Measurements from ENCODE around the gene CDHR5. TPM values are rescaled to one million over a fixed set of nuclear protein-coding genes. Genes with fewer than 3 reads are reported as not detected.

The CDHR5 gene
- total RNA-seq, 1 donor from 2014 or later: not detected

DNA sequence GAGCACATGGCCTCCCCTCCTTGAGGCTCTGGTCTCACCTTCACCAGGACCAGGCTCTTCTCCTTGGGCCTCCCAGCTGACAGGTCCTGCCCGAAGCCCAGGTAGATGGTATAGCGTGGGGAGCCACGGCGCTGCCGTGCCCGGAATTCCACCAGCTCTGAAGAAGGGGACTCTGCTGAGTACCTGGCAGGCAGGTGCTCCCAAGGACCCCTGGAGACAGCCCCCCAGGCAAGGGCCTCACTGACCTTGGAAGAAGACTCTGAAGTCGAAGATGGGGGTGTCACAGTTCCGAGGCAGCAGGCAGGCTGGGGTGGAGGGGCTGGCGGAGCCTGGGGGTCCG is 11.8 kb downstream of the CDHR5 start:
- peaks cover 10% of the 10 kb centered on the region for H3K9me3 Mint-ChIP-seq (ENCODE audit: unreplicated experiment)
- no peak for DNase-seq
- no peak overlapping the region for H3K4me3 Mint-ChIP-seq (ENCODE audit: unreplicated experiment)
- H3K4me1 Mint-ChIP-seq (ENCODE audit: low read depth, unreplicated experiment): peaks cover 9% of the 10 kb centered on the region
- H3K27ac Mint-ChIP-seq (ENCODE audit: unreplicated experiment): peak overlapping the region; percentile 28
- no peaks in the 10 kb centered on the region for H3K36me3 Mint-ChIP-seq (ENCODE audit: unreplicated experiment)
- no peak for TF ChIP-seq CTCF (IDR thresholded peaks at IDR 0.05; ENCODE audit: partially characterized antibody, unreplicated experiment)
- H3K27me3 Mint-ChIP-seq (ENCODE audit: unreplicated experiment): peaks cover 8% of the 10 kb centered on the region

GRCh38 chr11:612201-612960 is 12.4 kb downstream of the CDHR5 start:
- H3K27me3 Mint-ChIP-seq (ENCODE audit: unreplicated experiment): peaks cover 8% of the 10 kb centered on the region
- peak overlapping the region; percentile 57 for H3K4me3 Mint-ChIP-seq (ENCODE audit: unreplicated experiment)
- no peaks in the 10 kb centered on the region for H3K36me3 Mint-ChIP-seq (ENCODE audit: unreplicated experiment)
- H3K9me3 Mint-ChIP-seq (ENCODE audit: unreplicated experiment): peaks cover 10% of the 10 kb centered on the region
- H3K27ac Mint-ChIP-seq (ENCODE audit: unreplicated experiment): peak overlapping the region; percentile 84
- H3K4me1 Mint-ChIP-seq (ENCODE audit: low read depth, unreplicated experiment): peaks cover 9% of the 10 kb centered on the region
- TF ChIP-seq CTCF (IDR thresholded peaks at IDR 0.05; ENCODE audit: partially characterized antibody, unreplicated experiment): peak; percentile 39
- peak; percentile 63 for DNase-seq

- Mint-ChIP-seq H3K27me3 (ENCODE audit: unreplicated experiment) (peaks cover 8% of the 10 kb centered on the region), H3K9me3 (ENCODE audit: unreplicated experiment) (peaks cover 15% of the 10 kb centered on the region), H3K27ac (ENCODE audit: unreplicated experiment) (no peak overlapping the region), H3K4me1 (ENCODE audit: low read depth, unreplicated experiment) (peaks cover 9% of the 10 kb centered on the region), H3K4me3 (ENCODE audit: unreplicated experiment) (no peak overlapping the region), H3K36me3 (ENCODE audit: unreplicated experiment) (peaks cover 4% of the 10 kb centered on the region)
- DNase-seq: no peak
- TF ChIP-seq CTCF (IDR thresholded peaks at IDR 0.05; ENCODE audit: partially characterized antibody, unreplicated experiment): no peak
These were observed 13.5 kb downstream of the CDHR5 start for GRCh38 chr11:611001-611996.

DNA sequence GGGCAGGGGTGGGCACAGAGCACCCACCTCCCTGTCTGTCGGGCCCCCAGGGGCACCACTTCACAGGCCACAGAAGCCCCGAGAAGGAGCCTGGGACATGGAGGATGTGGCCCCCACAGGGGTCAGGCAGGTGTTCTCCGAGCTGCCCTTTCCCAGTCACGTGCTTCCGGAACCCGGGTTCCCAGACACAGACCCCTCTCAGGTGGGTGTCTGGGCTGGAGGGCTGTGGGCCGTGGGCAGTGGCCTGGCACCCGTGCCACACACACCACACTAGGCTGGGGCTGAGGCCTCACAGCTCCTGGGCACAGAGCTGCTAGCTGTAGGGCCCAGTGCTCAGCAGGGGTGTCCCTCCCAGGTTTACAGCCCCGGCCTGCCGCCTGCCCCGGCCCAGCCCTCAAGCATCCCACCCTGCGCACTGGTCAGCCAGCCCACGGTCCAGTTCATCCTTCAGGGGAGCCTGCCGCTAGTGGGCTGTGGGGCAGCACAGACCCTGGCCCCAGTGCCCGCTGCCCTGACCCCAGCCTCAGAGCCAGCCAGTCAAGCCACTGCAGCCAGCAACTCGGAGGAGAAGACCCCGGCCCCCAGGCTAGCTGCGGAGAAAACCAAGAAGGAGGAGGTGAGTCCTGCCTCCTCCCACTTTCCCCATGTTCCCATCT is 14.5 kb downstream of the CDHR5 start:
- Mint-ChIP-seq H3K36me3 (ENCODE audit: unreplicated experiment) (peaks cover 4% of the 10 kb centered on the region), H3K9me3 (ENCODE audit: unreplicated experiment) (peaks cover 15% of the 10 kb centered on the region), H3K27me3 (ENCODE audit: unreplicated experiment) (peaks cover 8% of the 10 kb centered on the region), H3K27ac (ENCODE audit: unreplicated experiment) (no peak overlapping the region), H3K4me3 (ENCODE audit: unreplicated experiment) (no peak overlapping the region), H3K4me1 (ENCODE audit: low read depth, unreplicated experiment) (peaks cover 9% of the 10 kb centered on the region)
- DNase-seq: no peak
- no peak for TF ChIP-seq CTCF (IDR thresholded peaks at IDR 0.05; ENCODE audit: partially characterized antibody, unreplicated experiment)

Measured in glutamatergic neuron (in vitro differentiated cells).